Measurements from ENCODE around the gene RAB8A. TPM values are rescaled to one million over a fixed set of nuclear protein-coding genes. Genes with fewer than 3 reads are reported as not detected.

The RAB8A gene
- total and polyA plus RNA-seq, 7 experiments from 2014 or later, result 61.8 to 154 (median 74.5) TPM

GRCh38 chr19:16156904-16157303 is 45.2 kb downstream of the RAB8A start:
- CTCF ChIA-PET, result interaction anchor here (0.7 kb wide), 1 partner anchor 11 kb away, joined by 3 read pairs; no protein-coding TSS in a partner anchor
- peaks cover 9 to 46% (median 20%) of the 10 kb centered on the region in 5 donors for H3K36me3 Mint-ChIP-seq
- no peaks in the 10 kb centered on the region for H3K9me3 Mint-ChIP-seq
- ATAC-seq (no peak), DNase-seq (no peak)
- H3K27ac Mint-ChIP-seq, result peak overlapping the region in 1 of 9 donors; percentile 12
- POLR2A ChIA-PET, result interaction anchor here (1.9 kb wide), 1 partner anchor 13 kb away, joined by 6 read pairs; no protein-coding TSS in a partner anchor
- intact Hi-C loops (cut with micrococcal nuclease), result no loop called here
- no peaks in the 10 kb centered on the region for H3K27me3 Mint-ChIP-seq
- H3K36me3 ChIP-seq (ENCODE audit: control insufficient read depth in 2 of 3, insufficient read depth in 3 of 3, low read length in 3 of 3), result peaks cover 8 to 59% (median 15%) of the 10 kb centered on the region in 3 experiments
- H3K9me3 ChIP-seq (ENCODE audit: control insufficient read depth in 2 of 3, low read length in 3 of 3), result no peaks in the 10 kb centered on the region
- H3K27me3 ChIP-seq (ENCODE audit: control insufficient read depth in 2 of 2, insufficient read depth in 2 of 2, low read length in 2 of 2), result no peaks in the 10 kb centered on the region
- no peak overlapping the region for H3K27ac ChIP-seq (ENCODE audit: low read depth, low read length)
- no peaks in the 10 kb centered on the region for H3K4me1 ChIP-seq (ENCODE audit: control insufficient read depth in 2 of 2, insufficient read depth in 2 of 2, low read length in 2 of 2)
- H3K4me1 Mint-ChIP-seq, result peaks cover 0 to 30% (median 7%) of the 10 kb centered on the region in 7 donors
- no peak overlapping the region for H3K4me3 ChIP-seq (ENCODE audit: low read length)
- no peak overlapping the region for H3K4me3 Mint-ChIP-seq

- Mint-ChIP-seq H3K27me3 (no peaks in the 10 kb centered on the region), H3K9me3 (no peaks in the 10 kb centered on the region), H3K27ac (peak overlapping the region in 1 of 9 donors; percentile 65), H3K36me3 (peaks cover 9 to 43% (median 20%) of the 10 kb centered on the region in 5 donors), H3K4me1 (peaks cover 0 to 31% (median 7%) of the 10 kb centered on the region in 7 donors), H3K4me3 (no peak overlapping the region)
- no peaks in the 10 kb centered on the region for H3K27me3 ChIP-seq (ENCODE audit: control insufficient read depth in 2 of 2, insufficient read depth in 2 of 2, low read length in 2 of 2)
- H3K36me3 ChIP-seq (ENCODE audit: control insufficient read depth in 2 of 3, insufficient read depth in 3 of 3, low read length in 3 of 3), result peaks cover 8 to 55% (median 15%) of the 10 kb centered on the region in 3 experiments
- no peak overlapping the region for H3K4me3 ChIP-seq (ENCODE audit: low read length)
- no peaks in the 10 kb centered on the region for H3K4me1 ChIP-seq (ENCODE audit: control insufficient read depth in 2 of 2, insufficient read depth in 2 of 2, low read length in 2 of 2)
- intact Hi-C loops (cut with micrococcal nuclease), result no loop called here
- ATAC-seq, result no peak
- DNase-seq, result no peak
- CTCF ChIA-PET, result interaction anchor here (0.6 kb wide), 1 partner anchor 225 kb away, joined by 4 read pairs; no protein-coding TSS in a partner anchor
- H3K27ac ChIP-seq (ENCODE audit: low read depth, low read length), result no peak overlapping the region
- POLR2A ChIA-PET, result interaction anchor here (1.9 kb wide), 1 partner anchor 13 kb away, joined by 6 read pairs; no protein-coding TSS in a partner anchor
- no peaks in the 10 kb centered on the region for H3K9me3 ChIP-seq (ENCODE audit: control insufficient read depth in 2 of 3, low read length in 3 of 3)
Measured at GRCh38 chr19:16157601-16158000, 45.9 kb downstream of the RAB8A start.

- Histone ChIP-seq H3K4me3 (ENCODE audit: low read length) (no peak overlapping the region), H3K9me3 (ENCODE audit: control insufficient read depth in 2 of 3, low read length in 3 of 3) (no peaks in the 10 kb centered on the region), H3K27me3 (ENCODE audit: control insufficient read depth in 2 of 2, insufficient read depth in 2 of 2, low read length in 2 of 2) (no peaks in the 10 kb centered on the region), H3K4me1 (ENCODE audit: control insufficient read depth in 2 of 2, insufficient read depth in 2 of 2, low read length in 2 of 2) (no peaks in the 10 kb centered on the region), H3K27ac (ENCODE audit: low read depth, low read length) (no peak overlapping the region), H3K36me3 (ENCODE audit: control insufficient read depth in 2 of 3, insufficient read depth in 3 of 3, low read length in 3 of 3) (peaks cover 5 to 34% (median 10%) of the 10 kb centered on the region in 3 experiments)
- no peak overlapping the region for H3K4me3 Mint-ChIP-seq
- peaks cover 8 to 29% (median 18%) of the 10 kb centered on the region in 5 donors for H3K36me3 Mint-ChIP-seq
- no peaks in the 10 kb centered on the region for H3K27me3 Mint-ChIP-seq
- intact Hi-C loops (cut with micrococcal nuclease), result no loop called here
- no peak for DNase-seq
- ATAC-seq, result no peak
- H3K27ac Mint-ChIP-seq, result peak overlapping the region in 2 of 9 donors; percentile 62 to 69
- peaks cover 0 to 27% (median 7%) of the 10 kb centered on the region in 7 donors for H3K4me1 Mint-ChIP-seq
- CTCF ChIA-PET, result no interaction called here
- POLR2A ChIA-PET, result no interaction called here
- no peaks in the 10 kb centered on the region for H3K9me3 Mint-ChIP-seq
Measured at GRCh38 chr19:16159655-16160054, 48.0 kb downstream of the RAB8A start.

- peaks cover 0 to 21% (median under 1%) of the 10 kb centered on the region in 7 donors for H3K4me1 Mint-ChIP-seq
- no peak overlapping the region for H3K4me3 Mint-ChIP-seq
- no peak overlapping the region for H3K27ac Mint-ChIP-seq
- Histone ChIP-seq H3K9me3 (ENCODE audit: control insufficient read depth in 2 of 3, low read length in 3 of 3) (no peaks in the 10 kb centered on the region), H3K27ac (ENCODE audit: low read depth, low read length) (no peak overlapping the region), H3K4me1 (ENCODE audit: control insufficient read depth in 2 of 2, insufficient read depth in 2 of 2, low read length in 2 of 2) (no peaks in the 10 kb centered on the region), H3K4me3 (ENCODE audit: low read length) (no peak overlapping the region), H3K27me3 (ENCODE audit: control insufficient read depth in 2 of 2, insufficient read depth in 2 of 2, low read length in 2 of 2) (no peaks in the 10 kb centered on the region), H3K36me3 (ENCODE audit: control insufficient read depth in 2 of 3, insufficient read depth in 3 of 3, low read length in 3 of 3) (peaks cover 0 to 26% (median 5%) of the 10 kb centered on the region in 3 experiments)
- ATAC-seq (peak; percentile 14), DNase-seq (no peak)
- H3K9me3 Mint-ChIP-seq, result no peaks in the 10 kb centered on the region
- intact Hi-C loops (cut with micrococcal nuclease), result no loop called here
- POLR2A ChIA-PET, result no interaction called here
- CTCF ChIA-PET, result no interaction called here
- peaks cover 0 to 20% (median 9%) of the 10 kb centered on the region in 5 donors for H3K36me3 Mint-ChIP-seq
- H3K27me3 Mint-ChIP-seq, result no peaks in the 10 kb centered on the region
Measured at GRCh38 chr19:16160445-16160942, 48.8 kb downstream of the RAB8A start.

DNA sequence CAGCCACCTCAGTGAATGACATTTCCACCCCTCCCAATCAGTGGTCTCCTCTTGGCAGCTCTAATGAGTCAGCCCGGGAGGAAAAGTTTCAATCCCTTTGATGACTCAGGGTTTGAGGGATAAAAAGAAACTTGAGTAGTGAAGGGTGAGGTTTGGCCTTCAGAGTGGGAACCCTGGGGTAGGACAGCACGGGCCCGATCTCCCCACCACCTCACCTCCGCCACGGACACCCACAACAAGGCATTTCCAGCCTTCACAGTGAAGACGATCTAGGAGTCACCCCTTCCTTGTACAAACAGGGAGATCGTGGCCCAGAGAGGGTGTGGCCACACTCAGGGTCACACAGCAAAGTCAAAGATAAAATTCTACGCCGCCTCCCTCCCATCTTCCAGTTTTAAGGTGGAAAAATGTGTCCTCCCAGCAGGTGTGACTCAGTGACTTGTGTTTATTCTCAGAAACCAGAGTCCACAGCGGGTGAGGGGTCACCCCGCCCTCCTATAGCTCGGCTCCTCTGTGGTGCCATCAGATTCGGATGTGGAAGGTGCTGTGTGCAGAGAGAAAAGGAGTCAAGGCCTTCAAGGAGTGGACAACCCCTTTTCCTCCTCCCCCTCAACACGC is 49.4 kb downstream of the RAB8A start:
- ChIA-PET CTCF (interaction anchor here (0.6 kb wide), 1 partner anchor 161 kb away, joined by 3 read pairs; no protein-coding TSS in a partner anchor), POLR2A (no interaction called here)
- Histone ChIP-seq H3K4me3 (ENCODE audit: low read length) (no peak overlapping the region), H3K36me3 (ENCODE audit: control insufficient read depth in 2 of 3, insufficient read depth in 3 of 3, low read length in 3 of 3) (peaks cover 0 to 20% (median 5%) of the 10 kb centered on the region in 3 experiments), H3K4me1 (ENCODE audit: control insufficient read depth in 2 of 2, insufficient read depth in 2 of 2, low read length in 2 of 2) (no peaks in the 10 kb centered on the region), H3K27me3 (ENCODE audit: control insufficient read depth in 2 of 2, insufficient read depth in 2 of 2, low read length in 2 of 2) (no peaks in the 10 kb centered on the region), H3K9me3 (ENCODE audit: control insufficient read depth in 2 of 3, low read length in 3 of 3) (no peaks in the 10 kb centered on the region), H3K27ac (ENCODE audit: low read depth, low read length) (no peak overlapping the region)
- Mint-ChIP-seq H3K36me3 (peaks cover 0 to 16% (median 9%) of the 10 kb centered on the region in 5 donors), H3K9me3 (no peaks in the 10 kb centered on the region), H3K4me1 (peaks cover 0 to 21% (median 0%) of the 10 kb centered on the region in 7 donors), H3K4me3 (no peak overlapping the region), H3K27me3 (no peaks in the 10 kb centered on the region), H3K27ac (peak overlapping the region in 1 of 9 donors; percentile 74)
- DNase-seq, result peak in 1 of 9 donors; percentile 68
- intact Hi-C loops (cut with micrococcal nuclease), result no loop called here
- peak; percentile 40 for ATAC-seq

- Histone ChIP-seq H3K27me3 (ENCODE audit: control insufficient read depth in 2 of 2, insufficient read depth in 2 of 2, low read length in 2 of 2) (no peaks in the 10 kb centered on the region), H3K36me3 (ENCODE audit: control insufficient read depth in 2 of 3, insufficient read depth in 3 of 3, low read length in 3 of 3) (peaks cover 0 to 12% (median 5%) of the 10 kb centered on the region in 3 experiments), H3K27ac (ENCODE audit: low read depth, low read length) (no peak overlapping the region), H3K4me1 (ENCODE audit: control insufficient read depth in 2 of 2, insufficient read depth in 2 of 2, low read length in 2 of 2) (no peaks in the 10 kb centered on the region), H3K9me3 (ENCODE audit: control insufficient read depth in 2 of 3, low read length in 3 of 3) (no peaks in the 10 kb centered on the region), H3K4me3 (ENCODE audit: low read length) (no peak overlapping the region)
- intact Hi-C loops (cut with micrococcal nuclease), result no loop called here
- ChIA-PET CTCF (interaction anchor here (0.6 to 0.8 kb wide), 3 partner anchors 11 to 1060 kb away, joined by 3 to 7 read pairs (median 3); no protein-coding TSS in a partner anchor), POLR2A (no interaction called here)
- H3K27me3 Mint-ChIP-seq, result no peaks in the 10 kb centered on the region
- no peak overlapping the region for H3K27ac Mint-ChIP-seq
- ATAC-seq (no peak), DNase-seq (no peak)
- H3K9me3 Mint-ChIP-seq, result no peaks in the 10 kb centered on the region
- H3K4me3 Mint-ChIP-seq, result no peak overlapping the region
- H3K4me1 Mint-ChIP-seq, result peaks cover 0 to 17% (median 0%) of the 10 kb centered on the region in 7 donors
- H3K36me3 Mint-ChIP-seq, result peaks cover 0 to 10% (median 4%) of the 10 kb centered on the region in 5 donors
Measured at GRCh38 chr19:16161840-16162239, 50.2 kb downstream of the RAB8A start.

Measured in naive thymus-derived CD4-positive, alpha-beta T cell (primary cell).